ENCODE results near the gene PLEK. TPM values are rescaled to one million over a fixed set of nuclear protein-coding genes. Genes with fewer than 3 reads are reported as not detected.

PLEK gene
- total and polyA plus RNA-seq, 7 experiments from 2014 or later, result 0.37 to 210 (median 3.7) TPM

GRCh38 chr2:68404164-68404563 lies 39.1 kb downstream of the PLEK start:
- H3K27me3 ChIP-seq (ENCODE audit: control insufficient read depth in 2 of 2, insufficient read depth in 2 of 2, low read length in 2 of 2), result no peaks in the 10 kb centered on the region
- DNase-seq (no peak), ATAC-seq (no peak)
- Mint-ChIP-seq H3K4me1 (peaks cover 0 to 16% (median 0%) of the 10 kb centered on the region in 7 donors), H3K9me3 (peaks cover 0 to 41% (median 17%) of the 10 kb centered on the region in 11 donors), H3K27me3 (peaks cover 7 to 67% (median 30%) of the 10 kb centered on the region in 5 donors), H3K27ac (no peak overlapping the region), H3K36me3 (peaks cover 4 to 26% (median 6%) of the 10 kb centered on the region in 5 donors), H3K4me3 (no peak overlapping the region)
- POLR2A ChIA-PET, result no interaction called here
- no peaks in the 10 kb centered on the region for H3K9me3 ChIP-seq (ENCODE audit: control insufficient read depth in 2 of 3, low read length in 3 of 3)
- H3K4me1 ChIP-seq (ENCODE audit: control insufficient read depth in 2 of 2, insufficient read depth in 2 of 2, low read length in 2 of 2), result peaks cover 0 to 21% of the 10 kb centered on the region in 2 donors
- H3K27ac ChIP-seq (ENCODE audit: low read depth, low read length), result no peak overlapping the region
- CTCF ChIA-PET, result no interaction called here
- H3K4me3 ChIP-seq (ENCODE audit: low read length), result no peak overlapping the region
- no peaks in the 10 kb centered on the region for H3K36me3 ChIP-seq (ENCODE audit: control insufficient read depth in 2 of 3, insufficient read depth in 3 of 3, low read length in 3 of 3)
- intact Hi-C loops (cut with micrococcal nuclease), result no loop called here

GRCh38 chr2:68404893-68405799 lies 40.1 kb downstream of the PLEK start:
- ATAC-seq (no peak), DNase-seq (no peak)
- no peak overlapping the region for H3K27ac Mint-ChIP-seq
- peaks cover 4 to 22% (median 6%) of the 10 kb centered on the region in 5 donors for H3K36me3 Mint-ChIP-seq
- intact Hi-C loops (cut with micrococcal nuclease), result no loop called here
- H3K27me3 Mint-ChIP-seq, result peaks cover 7 to 67% (median 30%) of the 10 kb centered on the region in 5 donors
- ChIA-PET POLR2A (no interaction called here), CTCF (no interaction called here)
- H3K4me3 Mint-ChIP-seq, result no peak overlapping the region
- H3K4me1 Mint-ChIP-seq, result peaks cover 0 to 18% (median 0%) of the 10 kb centered on the region in 7 donors
- Histone ChIP-seq H3K4me3 (ENCODE audit: low read length) (no peak overlapping the region), H3K36me3 (ENCODE audit: control insufficient read depth in 2 of 3, insufficient read depth in 3 of 3, low read length in 3 of 3) (no peaks in the 10 kb centered on the region), H3K27me3 (ENCODE audit: control insufficient read depth in 2 of 2, insufficient read depth in 2 of 2, low read length in 2 of 2) (no peaks in the 10 kb centered on the region), H3K9me3 (ENCODE audit: control insufficient read depth in 2 of 3, low read length in 3 of 3) (no peaks in the 10 kb centered on the region), H3K4me1 (ENCODE audit: control insufficient read depth in 2 of 2, insufficient read depth in 2 of 2, low read length in 2 of 2) (peaks cover 0 to 21% of the 10 kb centered on the region in 2 donors), H3K27ac (ENCODE audit: low read depth, low read length) (no peak overlapping the region)
- peaks cover 0 to 38% (median 17%) of the 10 kb centered on the region in 11 donors for H3K9me3 Mint-ChIP-seq

- Mint-ChIP-seq H3K27ac (peak overlapping the region in 2 of 9 donors; percentile 2 to 10), H3K4me1 (peaks cover 0 to 20% (median 6%) of the 10 kb centered on the region in 7 donors), H3K9me3 (peaks cover 0 to 17% (median 9%) of the 10 kb centered on the region in 11 donors), H3K27me3 (peaks cover under 1 to 36% (median 8%) of the 10 kb centered on the region in 5 donors), H3K36me3 (peaks cover 0 to 6% (median 4%) of the 10 kb centered on the region in 5 donors), H3K4me3 (no peak overlapping the region)
- H3K27me3 ChIP-seq (ENCODE audit: control insufficient read depth in 2 of 2, insufficient read depth in 2 of 2, low read length in 2 of 2), result no peaks in the 10 kb centered on the region
- peaks cover 0 to 26% of the 10 kb centered on the region in 2 donors for H3K4me1 ChIP-seq (ENCODE audit: control insufficient read depth in 2 of 2, insufficient read depth in 2 of 2, low read length in 2 of 2)
- intact Hi-C loops (cut with micrococcal nuclease), result no loop called here
- H3K9me3 ChIP-seq (ENCODE audit: control insufficient read depth in 2 of 3, low read length in 3 of 3), result no peaks in the 10 kb centered on the region
- H3K4me3 ChIP-seq (ENCODE audit: low read length), result no peak overlapping the region
- ChIA-PET POLR2A (no interaction called here), CTCF (no interaction called here)
- H3K27ac ChIP-seq (ENCODE audit: low read depth, low read length), result no peak overlapping the region
- no peaks in the 10 kb centered on the region for H3K36me3 ChIP-seq (ENCODE audit: control insufficient read depth in 2 of 3, insufficient read depth in 3 of 3, low read length in 3 of 3)
- DNase-seq (no peak), ATAC-seq (peak; percentile 58)
Measured at GRCh38 chr2:68411397-68412126, 46.5 kb downstream of the PLEK start.

GRCh38 chr2:68412127-68412819 lies 47.2 kb downstream of the PLEK start:
- H3K9me3 Mint-ChIP-seq, result peaks cover 0 to 14% (median 7%) of the 10 kb centered on the region in 11 donors
- Histone ChIP-seq H3K4me1 (ENCODE audit: control insufficient read depth in 2 of 2, insufficient read depth in 2 of 2, low read length in 2 of 2) (peaks cover 0 to 26% of the 10 kb centered on the region in 2 donors), H3K36me3 (ENCODE audit: control insufficient read depth in 2 of 3, insufficient read depth in 3 of 3, low read length in 3 of 3) (no peaks in the 10 kb centered on the region), H3K4me3 (ENCODE audit: low read length) (no peak overlapping the region), H3K9me3 (ENCODE audit: control insufficient read depth in 2 of 3, low read length in 3 of 3) (no peaks in the 10 kb centered on the region), H3K27ac (ENCODE audit: low read depth, low read length) (no peak overlapping the region), H3K27me3 (ENCODE audit: control insufficient read depth in 2 of 2, insufficient read depth in 2 of 2, low read length in 2 of 2) (no peaks in the 10 kb centered on the region)
- ATAC-seq, result peak; percentile 49
- H3K27ac Mint-ChIP-seq, result peak overlapping the region in 1 of 9 donors; percentile 10
- DNase-seq, result no peak
- peaks cover 0 to 6% (median 4%) of the 10 kb centered on the region in 5 donors for H3K36me3 Mint-ChIP-seq
- peaks cover 0 to 20% (median 6%) of the 10 kb centered on the region in 7 donors for H3K4me1 Mint-ChIP-seq
- no peak overlapping the region for H3K4me3 Mint-ChIP-seq
- ChIA-PET CTCF (no interaction called here), POLR2A (no interaction called here)
- peaks cover 0 to 33% (median 6%) of the 10 kb centered on the region in 5 donors for H3K27me3 Mint-ChIP-seq
- intact Hi-C loops (cut with micrococcal nuclease), result no loop called here

GRCh38 chr2:68413466-68413865 lies 48.4 kb downstream of the PLEK start:
- DNase-seq, result no peak
- Mint-ChIP-seq H3K4me3 (no peak overlapping the region), H3K27ac (no peak overlapping the region), H3K4me1 (peaks cover 0 to 29% (median 8%) of the 10 kb centered on the region in 7 donors), H3K9me3 (peaks cover 0 to 6% (median 0%) of the 10 kb centered on the region in 11 donors), H3K27me3 (peaks cover 0 to 25% (median 0%) of the 10 kb centered on the region in 5 donors), H3K36me3 (no peaks in the 10 kb centered on the region)
- H3K4me3 ChIP-seq (ENCODE audit: low read length), result no peak overlapping the region
- no peaks in the 10 kb centered on the region for H3K9me3 ChIP-seq (ENCODE audit: control insufficient read depth in 2 of 3, low read length in 3 of 3)
- H3K27ac ChIP-seq (ENCODE audit: low read depth, low read length), result no peak overlapping the region
- intact Hi-C loops (cut with micrococcal nuclease), result no loop called here
- no peaks in the 10 kb centered on the region for H3K27me3 ChIP-seq (ENCODE audit: control insufficient read depth in 2 of 2, insufficient read depth in 2 of 2, low read length in 2 of 2)
- H3K36me3 ChIP-seq (ENCODE audit: control insufficient read depth in 2 of 3, insufficient read depth in 3 of 3, low read length in 3 of 3), result no peaks in the 10 kb centered on the region
- H3K4me1 ChIP-seq (ENCODE audit: control insufficient read depth in 2 of 2, insufficient read depth in 2 of 2, low read length in 2 of 2), result peaks cover 0 to 37% of the 10 kb centered on the region in 2 donors
- POLR2A ChIA-PET, result no interaction called here
- CTCF ChIA-PET, result no interaction called here
- ATAC-seq, result no peak

- no peak overlapping the region for H3K27ac Mint-ChIP-seq
- peaks cover 0 to under 1% (median 0%) of the 10 kb centered on the region in 11 donors for H3K9me3 Mint-ChIP-seq
- POLR2A ChIA-PET, result no interaction called here
- CTCF ChIA-PET, result no interaction called here
- H3K4me1 Mint-ChIP-seq, result peaks cover 0 to 30% (median 8%) of the 10 kb centered on the region in 7 donors
- H3K27me3 Mint-ChIP-seq, result peaks cover 0 to 20% (median 0%) of the 10 kb centered on the region in 5 donors
- ATAC-seq, result no peak
- H3K36me3 Mint-ChIP-seq, result no peaks in the 10 kb centered on the region
- Histone ChIP-seq H3K27ac (ENCODE audit: low read depth, low read length) (no peak overlapping the region), H3K4me3 (ENCODE audit: low read length) (no peak overlapping the region), H3K27me3 (ENCODE audit: control insufficient read depth in 2 of 2, insufficient read depth in 2 of 2, low read length in 2 of 2) (no peaks in the 10 kb centered on the region), H3K4me1 (ENCODE audit: control insufficient read depth in 2 of 2, insufficient read depth in 2 of 2, low read length in 2 of 2) (peaks cover 0 to 44% of the 10 kb centered on the region in 2 donors), H3K36me3 (ENCODE audit: control insufficient read depth in 2 of 3, insufficient read depth in 3 of 3, low read length in 3 of 3) (no peaks in the 10 kb centered on the region), H3K9me3 (ENCODE audit: control insufficient read depth in 2 of 3, low read length in 3 of 3) (no peaks in the 10 kb centered on the region)
- no peak overlapping the region for H3K4me3 Mint-ChIP-seq
- intact Hi-C loops (cut with micrococcal nuclease), result no loop called here
- DNase-seq, result no peak
Measured at GRCh38 chr2:68414452-68414851, 49.4 kb downstream of the PLEK start.

All from naive thymus-derived CD4-positive, alpha-beta T cell (primary cell).